BE2C (cell line): ENCODE data around the gene KCNAB1.

Experiments
- DNase-seq: peaks from one replicate; pipeline ENCODE4 v3.0.0-alpha.2; 2020
- H3K27me3 ChIP-seq: fragments of 250-450 bp; sonication (Bioruptor Pico); 2 replicates; pipeline ENCODE4 v1.5.1; 2020; ENCODE audit warnings: mild to moderate bottlenecking
- H3K36me3 ChIP-seq: fragments of 250-450 bp; sonication (Bioruptor Pico); 2 replicates; pipeline ENCODE4 v1.5.1; 2020; ENCODE audit warnings: mild to moderate bottlenecking
- H3K4me1 ChIP-seq: fragments of 250-450 bp; sonication (Bioruptor Pico); 2 replicates; pipeline ENCODE4 v1.5.1; 2020
- H3K4me3 ChIP-seq: 2 replicates; pipeline ENCODE4 v1.5.1; 2011; ENCODE audit warnings: low read depth, low read length
- H3K9me3 ChIP-seq: fragments of 250-450 bp; sonication (Bioruptor Pico); 2 replicates; pipeline ENCODE4 v1.5.1; 2020
- CTCF ChIP-seq: IDR thresholded peaks from 2 replicates; pipeline ENCODE4 v1.5.1; 2012; ENCODE audit warnings: mild to moderate bottlenecking, low read depth, low read length

Gene KCNAB1

GRCh38 chr3:156176048-156176447, 55.7 kb downstream of the KCNAB1 start:
- no peak for TF ChIP-seq CTCF
- Histone ChIP-seq H3K27me3 (no peaks in the 10 kb centered on the region), H3K4me3 (no peak overlapping the region), H3K9me3 (no peaks in the 10 kb centered on the region; the same call in 1 of the 2 replicates), H3K36me3 (no peaks in the 10 kb centered on the region), H3K4me1 (peaks cover 38% of the 10 kb centered on the region)
- peak; percentile 41 for DNase-seq

- no peaks in the 10 kb centered on the region for H3K36me3 ChIP-seq
- no peaks in the 10 kb centered on the region; the same call in 1 of the 2 replicates for H3K9me3 ChIP-seq
- no peak overlapping the region for H3K4me3 ChIP-seq
- H3K27me3 ChIP-seq, result no peaks in the 10 kb centered on the region
- no peak for DNase-seq
- H3K4me1 ChIP-seq, result peaks cover 43% of the 10 kb centered on the region
- TF ChIP-seq CTCF, result no peak
Observed at GRCh38 chr3:156176629-156177210, 56.3 kb downstream of the KCNAB1 start.

- Histone ChIP-seq H3K4me3 (no peak overlapping the region), H3K9me3 (no peaks in the 10 kb centered on the region; the same call in 1 of the 2 replicates), H3K4me1 (peaks cover 31% of the 10 kb centered on the region), H3K27me3 (no peaks in the 10 kb centered on the region), H3K36me3 (no peaks in the 10 kb centered on the region)
- TF ChIP-seq CTCF, result no peak
- DNase-seq, result no peak
Observed at GRCh38 chr3:156180077-156180476, 59.7 kb downstream of the KCNAB1 start.

GRCh38 chr3:156181509-156181908, 61.1 kb downstream of the KCNAB1 start:
- DNase-seq, result no peak
- no peak for TF ChIP-seq CTCF
- Histone ChIP-seq H3K9me3 (no peaks in the 10 kb centered on the region; the same call in 1 of the 2 replicates), H3K4me3 (no peak overlapping the region), H3K27me3 (no peaks in the 10 kb centered on the region), H3K36me3 (no peaks in the 10 kb centered on the region), H3K4me1 (peaks cover 20% of the 10 kb centered on the region)

- H3K4me1 ChIP-seq, result peaks cover 20% of the 10 kb centered on the region
- H3K36me3 ChIP-seq, result no peaks in the 10 kb centered on the region
- DNase-seq, result no peak
- H3K4me3 ChIP-seq, result no peak overlapping the region
- no peak for TF ChIP-seq CTCF
- H3K9me3 ChIP-seq, result no peaks in the 10 kb centered on the region
- H3K27me3 ChIP-seq, result no peaks in the 10 kb centered on the region
Observed at GRCh38 chr3:156183396-156183795, 63.0 kb downstream of the KCNAB1 start.

GRCh38 chr3:156184156-156184555, 63.8 kb downstream of the KCNAB1 start:
- no peaks in the 10 kb centered on the region for H3K36me3 ChIP-seq
- H3K9me3 ChIP-seq, result no peaks in the 10 kb centered on the region
- no peaks in the 10 kb centered on the region for H3K27me3 ChIP-seq
- TF ChIP-seq CTCF, result no peak
- DNase-seq, result no peak
- H3K4me1 ChIP-seq, result peaks cover 20% of the 10 kb centered on the region
- H3K4me3 ChIP-seq, result no peak overlapping the region
